GM23338 (cell line): ENCODE measurements around the gene CLDN6.

ENCODE experiments used
- CREB1 ChIP-seq: fragments of 250-450 bp; sonication (Bioruptor Pico); IDR thresholded peaks from 2 replicates; pipeline ENCODE4 v1.5.0; 2020; ENCODE audit warnings: low read depth, mild to moderate bottlenecking, moderate library complexity
- CTCF ChIP-seq, 2 experiments: fragments of 200-600 bp in 1 of 2; sonication (generic) in 1 of 2; conservative IDR thresholded peaks; 2 replicates each; pipeline versions ENCODE4 v1.5.1 to v1.6.1; 2016 to 2017; ENCODE audit warnings: antibody characterized with exemption in 2 of 2, low read depth in 2 of 2, mild to moderate bottlenecking in 2 of 2, moderate library complexity in 1 of 2
- EZH2 ChIP-seq: fragments of 200-600 bp; sonication (generic); IDR thresholded peaks from one replicate; pipeline ENCODE4 v1.8.0; 2017; ENCODE audit warnings: antibody characterized with exemption, mild to moderate bottlenecking, low read depth; ENCODE audit not compliant: unreplicated experiment
- EZH2phosphoT487 ChIP-seq: fragments of 200-600 bp; sonication (generic); IDR thresholded peaks from one replicate; pipeline ENCODE4 v1.8.1; 2018; ENCODE audit warnings: antibody characterized with exemption; ENCODE audit not compliant: unreplicated experiment
- POLR2AphosphoS5 ChIP-seq: IDR thresholded peaks from 2 replicates; pipeline ENCODE4 v1.6.1; 2016; ENCODE audit warnings: antibody characterized with exemption, low read depth
- REST ChIP-seq: IDR thresholded peaks from one replicate; pipeline ENCODE4 v1.6.1; 2018; ENCODE audit warnings: antibody characterized with exemption; ENCODE audit not compliant: unreplicated experiment
- STAT1 ChIP-seq: IDR thresholded peaks from one replicate; pipeline ENCODE4 v1.6.1; 2016; ENCODE audit warnings: antibody characterized with exemption; ENCODE audit not compliant: unreplicated experiment
- ZNF114 ChIP-seq: fragments of 250-450 bp; sonication (Bioruptor Pico); IDR thresholded peaks from 2 replicates; pipeline ENCODE4 v1.5.0; 2020; ENCODE audit warnings: mild to moderate bottlenecking, moderate library complexity

- TF ChIP-seq CTCF (conservative IDR thresholded peaks at IDR 0.05; ENCODE audit: low read depth in 2 of 2) (no peak), CREB1 (no peak), STAT1 (no peak), POLR2AphosphoS5 (peak; percentile 58), EZH2phosphoT487 (no peak), REST (no peak), EZH2 (no peak), ZNF114 (CRISPR knock-in tag) (no peak)
These were observed 4.9 kb upstream of the CLDN6 start for GRCh38 chr16:3022684-3023414.
